Thyroid gland (tissue), 4 donors: Measurements from ENCODE around the gene TENM3.

Experiments
- POLR2A ChIP-seq, 2 donors: fragments of 450-650 bp; IDR thresholded peaks; one replicate each; pipeline ENCODE4 v1.6.1; 2017; ENCODE audit warnings: antibody characterized with exemption in 2 of 2, mild to moderate bottlenecking in 2 of 2, moderate library complexity in 1 of 2
- TF ChIP-seq, protein P1 (sequence below), 6 experiments: fragments of 200-600 bp in 3 of 6; fragments of 450-650 bp in 3 of 6; sonication (generic) in 3 of 6; IDR thresholded peaks; one replicate each; pipeline ENCODE4 v1.5.1; 2016 to 2019; ENCODE audit warnings: antibody characterized with exemption in 6 of 6, mild to moderate bottlenecking in 2 of 6, inconsistent platforms in 1 of 6, moderate library complexity in 1 of 6

DNA sequence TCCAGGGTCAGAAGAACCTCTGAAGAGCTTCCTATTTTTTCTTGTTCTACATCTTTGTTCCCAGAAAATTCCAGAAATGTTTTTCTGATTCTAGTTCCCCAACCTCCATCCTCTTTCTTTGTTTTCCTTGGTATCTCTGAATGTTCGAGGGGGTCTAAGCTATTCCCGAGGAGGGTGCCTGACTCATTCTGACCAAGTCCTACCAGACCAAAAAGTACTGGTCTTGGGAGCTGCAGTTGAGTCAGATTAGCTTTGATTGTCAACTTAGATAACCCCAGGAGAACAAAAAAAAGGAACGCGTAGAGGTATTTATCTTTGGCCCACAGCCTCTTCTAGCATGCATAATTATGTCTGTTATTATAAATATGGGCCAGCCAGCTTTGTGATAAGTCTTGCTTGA is 12.1 kb upstream of the TENM3 start:
- TF ChIP-seq, protein P1, sequence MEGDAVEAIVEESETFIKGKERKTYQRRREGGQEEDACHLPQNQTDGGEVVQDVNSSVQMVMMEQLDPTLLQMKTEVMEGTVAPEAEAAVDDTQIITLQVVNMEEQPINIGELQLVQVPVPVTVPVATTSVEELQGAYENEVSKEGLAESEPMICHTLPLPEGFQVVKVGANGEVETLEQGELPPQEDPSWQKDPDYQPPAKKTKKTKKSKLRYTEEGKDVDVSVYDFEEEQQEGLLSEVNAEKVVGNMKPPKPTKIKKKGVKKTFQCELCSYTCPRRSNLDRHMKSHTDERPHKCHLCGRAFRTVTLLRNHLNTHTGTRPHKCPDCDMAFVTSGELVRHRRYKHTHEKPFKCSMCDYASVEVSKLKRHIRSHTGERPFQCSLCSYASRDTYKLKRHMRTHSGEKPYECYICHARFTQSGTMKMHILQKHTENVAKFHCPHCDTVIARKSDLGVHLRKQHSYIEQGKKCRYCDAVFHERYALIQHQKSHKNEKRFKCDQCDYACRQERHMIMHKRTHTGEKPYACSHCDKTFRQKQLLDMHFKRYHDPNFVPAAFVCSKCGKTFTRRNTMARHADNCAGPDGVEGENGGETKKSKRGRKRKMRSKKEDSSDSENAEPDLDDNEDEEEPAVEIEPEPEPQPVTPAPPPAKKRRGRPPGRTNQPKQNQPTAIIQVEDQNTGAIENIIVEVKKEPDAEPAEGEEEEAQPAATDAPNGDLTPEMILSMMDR (IDR thresholded peaks at IDR 0.05): no peak
- TF ChIP-seq POLR2A (IDR thresholded peaks at IDR 0.05): no peak
